SK-N-SH treated with all-trans-retinoic acid at 6 μM for 48 hours (cell line): ENCODE data around the gene MFRP.
A peak's percentile ranks its signal among the peaks of the same experiment; 100 is the strongest.

Source experiments
- ATAC-seq: fragments of 200-7000 bp; cut with Tn5 transposase; 3 replicates; pipeline ENCODE4 v1.9.1; 2020; ENCODE audit warnings: mild to moderate bottlenecking, moderate library complexity
- ARNTL ChIP-seq: fragments of 450-650 bp; formaldehyde crosslinking; IDR thresholded peaks from 2 replicates; pipeline ENCODE4 v1.5.0; 2020; ENCODE audit warnings: low read depth, mild to moderate bottlenecking, moderate library complexity, borderline replicate concordance
- BACH2 ChIP-seq: fragments of 250-450 bp; sonication (Bioruptor Pico); IDR thresholded peaks from 2 replicates; pipeline ENCODE4 v1.9.0; 2021; ENCODE audit warnings: mild to moderate bottlenecking, borderline replicate concordance
- CREB5 ChIP-seq: fragments of 250-450 bp; sonication (Bioruptor Pico); IDR thresholded peaks from 2 replicates; pipeline ENCODE4 v1.5.1; 2020; ENCODE audit warnings: low read depth, mild to moderate bottlenecking, moderate library complexity
- CSDC2 ChIP-seq: fragments of 250-450 bp; sonication (Bioruptor Pico); IDR thresholded peaks from 2 replicates; pipeline ENCODE4 v1.5.0; 2020; ENCODE audit warnings: mild to moderate bottlenecking, moderate library complexity
- ESRRG ChIP-seq: fragments of 250-450 bp; sonication (Bioruptor Pico); IDR thresholded peaks from 2 replicates; pipeline ENCODE4 v1.6.1; 2021; ENCODE audit warnings: mild to moderate bottlenecking
- GLIS3 ChIP-seq: fragments of 250-450 bp; sonication (Bioruptor Pico); IDR thresholded peaks from 2 replicates; pipeline ENCODE4 v1.5.0; 2020; ENCODE audit warnings: mild to moderate bottlenecking, moderate library complexity
- ISL1 ChIP-seq: fragments of 250-450 bp; sonication (Bioruptor Pico); IDR thresholded peaks from 2 replicates; pipeline ENCODE4 v2.1.2; 2022; ENCODE audit warnings: mild to moderate bottlenecking, moderate library complexity
- OSR1 ChIP-seq: fragments of 250-450 bp; sonication (Bioruptor Pico); IDR thresholded peaks from 2 replicates; pipeline ENCODE4 v1.8.0; 2022; ENCODE audit warnings: moderate library complexity, mild to moderate bottlenecking, inconsistent platforms
- PPARA ChIP-seq: fragments of 250-450 bp; sonication (Bioruptor Pico); IDR thresholded peaks from 2 replicates; pipeline ENCODE4 v1.5.0; 2020; ENCODE audit warnings: mild to moderate bottlenecking, borderline replicate concordance
- RARB ChIP-seq: fragments of 250-450 bp; sonication (Bioruptor Pico); IDR thresholded peaks from 2 replicates; pipeline ENCODE4 v1.8.0; 2021; ENCODE audit warnings: mild to moderate bottlenecking, moderate library complexity
- SNAI2 ChIP-seq: fragments of 250-450 bp; sonication (Bioruptor Pico); IDR thresholded peaks from 2 replicates; pipeline ENCODE4 v1.5.0; 2020; ENCODE audit warnings: mild to moderate bottlenecking, moderate library complexity
- TCF4 ChIP-seq: fragments of 250-450 bp; sonication (Bioruptor Pico); IDR thresholded peaks from 2 replicates; pipeline ENCODE4 v1.8.0; 2021; ENCODE audit warnings: mild to moderate bottlenecking, moderate library complexity, borderline replicate concordance
- TOX ChIP-seq: fragments of 250-450 bp; sonication (Bioruptor Pico); IDR thresholded peaks from 2 replicates; pipeline ENCODE4 v1.8.0; 2021; ENCODE audit warnings: mild to moderate bottlenecking, moderate library complexity, borderline replicate concordance
- TSHZ2 ChIP-seq: fragments of 250-450 bp; sonication (Bioruptor Pico); IDR thresholded peaks from 2 replicates; pipeline ENCODE4 v1.5.0; 2020; ENCODE audit warnings: mild to moderate bottlenecking, moderate library complexity
- ZC3H10 ChIP-seq: fragments of 250-450 bp; sonication (Bioruptor Pico); IDR thresholded peaks from 2 replicates; pipeline ENCODE4 v1.5.1; 2021; ENCODE audit warnings: mild to moderate bottlenecking, moderate library complexity
- ZFP3 ChIP-seq: fragments of 250-450 bp; sonication (Bioruptor Pico); IDR thresholded peaks from 2 replicates; pipeline ENCODE4 v1.5.0; 2020; ENCODE audit warnings: mild to moderate bottlenecking, moderate library complexity
- ZFP30 ChIP-seq: fragments of 450-650 bp; formaldehyde crosslinking; IDR thresholded peaks from 2 replicates; pipeline ENCODE4 v1.5.0; 2022; ENCODE audit warnings: mild to moderate bottlenecking, moderate library complexity
- ZNF565 ChIP-seq: fragments of 450-650 bp; formaldehyde crosslinking; conservative IDR thresholded peaks from 2 replicates; pipeline ENCODE4 v1.5.0; 2020; ENCODE audit warnings: low read depth, mild to moderate bottlenecking, moderate library complexity
- ZNF70 ChIP-seq: fragments of 450-650 bp; formaldehyde crosslinking; IDR thresholded peaks from 2 replicates; pipeline ENCODE4 v1.5.0; 2020; ENCODE audit warnings: mild to moderate bottlenecking, moderate library complexity
- ZNF8 ChIP-seq: fragments of 450-650 bp; formaldehyde crosslinking; IDR thresholded peaks from 2 replicates; pipeline ENCODE4 v1.5.0; 2020; ENCODE audit warnings: mild to moderate bottlenecking, moderate library complexity
- TF ChIP-seq, protein P1 (sequence below): fragments of 250-450 bp; sonication (Bioruptor Pico); IDR thresholded peaks from 2 replicates; pipeline ENCODE4 v1.8.0; 2020; ENCODE audit warnings: mild to moderate bottlenecking, moderate library complexity, borderline replicate concordance

MFRP gene

DNA sequence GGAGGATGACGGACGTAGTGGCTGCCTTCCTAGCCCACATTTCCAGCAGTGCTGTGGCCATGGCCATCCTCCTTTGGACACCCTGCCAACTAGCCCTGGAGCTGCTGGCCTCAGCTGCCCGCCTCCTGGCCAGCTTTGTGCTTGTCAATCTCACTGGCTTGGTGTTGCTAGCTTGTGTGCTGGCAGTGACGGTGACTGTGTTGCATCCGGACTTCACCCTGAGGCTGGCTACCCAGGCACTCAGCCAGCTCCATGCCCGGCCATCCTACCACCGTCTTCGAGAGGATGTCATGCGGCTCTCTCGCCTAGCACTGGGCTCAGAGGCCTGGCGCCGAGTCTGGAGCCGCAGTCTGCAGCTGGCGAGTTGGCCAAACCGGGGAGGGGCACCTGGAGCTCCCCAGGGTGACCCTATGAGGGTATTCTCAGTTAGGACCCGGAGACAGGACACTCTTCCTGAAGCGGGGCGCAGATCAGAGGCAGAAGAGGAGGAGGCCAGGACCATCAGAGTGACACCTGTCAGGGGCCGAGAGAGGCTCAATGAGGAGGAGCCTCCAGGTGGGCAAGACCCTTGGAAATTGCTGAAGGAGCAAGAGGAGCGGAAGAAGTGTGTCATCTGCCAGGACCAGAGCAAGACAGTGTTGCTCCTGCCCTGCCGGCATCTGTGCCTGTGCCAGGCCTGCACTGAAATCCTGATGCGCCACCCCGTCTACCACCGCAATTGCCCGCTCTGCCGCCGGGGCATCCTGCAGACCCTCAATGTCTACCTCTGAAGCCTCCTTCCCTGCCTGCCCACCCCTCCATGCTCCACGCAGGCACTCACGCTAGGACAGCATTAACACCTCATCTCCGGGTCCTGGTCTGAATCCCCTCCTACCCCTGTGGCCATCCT lies 10.6 kb downstream of the MFRP start:
- no peak for ATAC-seq
- TF ChIP-seq GLIS3 (no peak), TSHZ2 (CRISPR knock-in tag) (no peak)

- TF ChIP-seq ZFP3 (CRISPR knock-in tag) (no peak), ZNF565 (CRISPR knock-in tag) (no peak), ZC3H10 (CRISPR knock-in tag) (no peak), RARB (no peak), TSHZ2 (CRISPR knock-in tag) (no peak), ESRRG (CRISPR knock-in tag) (no peak), CSDC2 (CRISPR knock-in tag) (no peak), ISL1 (CRISPR knock-in tag) (no peak), ARNTL (no peak), OSR1 (no peak), ZNF70 (CRISPR knock-in tag) (no peak), TCF4 (no peak), GLIS3 (no peak), BACH2 (CRISPR knock-in tag) (no peak)
- TF ChIP-seq, protein P1, sequence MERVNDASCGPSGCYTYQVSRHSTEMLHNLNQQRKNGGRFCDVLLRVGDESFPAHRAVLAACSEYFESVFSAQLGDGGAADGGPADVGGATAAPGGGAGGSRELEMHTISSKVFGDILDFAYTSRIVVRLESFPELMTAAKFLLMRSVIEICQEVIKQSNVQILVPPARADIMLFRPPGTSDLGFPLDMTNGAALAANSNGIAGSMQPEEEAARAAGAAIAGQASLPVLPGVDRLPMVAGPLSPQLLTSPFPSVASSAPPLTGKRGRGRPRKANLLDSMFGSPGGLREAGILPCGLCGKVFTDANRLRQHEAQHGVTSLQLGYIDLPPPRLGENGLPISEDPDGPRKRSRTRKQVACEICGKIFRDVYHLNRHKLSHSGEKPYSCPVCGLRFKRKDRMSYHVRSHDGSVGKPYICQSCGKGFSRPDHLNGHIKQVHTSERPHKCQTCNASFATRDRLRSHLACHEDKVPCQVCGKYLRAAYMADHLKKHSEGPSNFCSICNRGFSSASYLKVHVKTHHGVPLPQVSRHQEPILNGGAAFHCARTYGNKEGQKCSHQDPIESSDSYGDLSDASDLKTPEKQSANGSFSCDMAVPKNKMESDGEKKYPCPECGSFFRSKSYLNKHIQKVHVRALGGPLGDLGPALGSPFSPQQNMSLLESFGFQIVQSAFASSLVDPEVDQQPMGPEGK (CRISPR knock-in tag), result no peak
- ATAC-seq, result no peak
Observed at GRCh38 chr11:119335091-119335654, 11.3 kb downstream of the MFRP start.

GRCh38 chr11:119334174-119334930 lies 12.2 kb downstream of the MFRP start, which contains the start of gene RNF26:
TSS of gene RNF26 (plus strand) at chr11:119334527. CDS start at chr11:119335123, 596 bp downstream.
- peak; percentile 84 for ATAC-seq
- TF ChIP-seq BACH2 (CRISPR knock-in tag), result no peak
- no peak for TF ChIP-seq ZNF70 (CRISPR knock-in tag)
- no peak for TF ChIP-seq CSDC2 (CRISPR knock-in tag)
- TF ChIP-seq ZC3H10 (CRISPR knock-in tag), result no peak
- no peak for TF ChIP-seq ESRRG (CRISPR knock-in tag)
- TF ChIP-seq ZFP3 (CRISPR knock-in tag), result no peak
- no peak for TF ChIP-seq PPARA
- no peak for TF ChIP-seq GLIS3
- no peak for TF ChIP-seq TSHZ2 (CRISPR knock-in tag)
- no peak for TF ChIP-seq TCF4
- TF ChIP-seq ISL1 (CRISPR knock-in tag), result no peak
- no peak for TF ChIP-seq TOX
- TF ChIP-seq ARNTL, result no peak
- TF ChIP-seq, protein P1 (CRISPR knock-in tag), result no peak
- no peak for TF ChIP-seq ZFP30
- no peak for TF ChIP-seq OSR1
- no peak for TF ChIP-seq SNAI2
- TF ChIP-seq CREB5 (CRISPR knock-in tag), result no peak
- no peak for TF ChIP-seq ZNF8
